ENCODE data around the gene ARID2. TPM values are rescaled to one million over a fixed set of nuclear protein-coding genes. Genes with fewer than 3 reads are reported as not detected.

The ARID2 gene
- total RNA-seq, 6 experiments from 2014 or later = 6.2 to 11.8 (median 9.1) TPM

GRCh38 chr12:45827974-45828373, 98.5 kb downstream of the ARID2 start:
- Histone ChIP-seq H3K4me3 (no peak overlapping the region), H3K4me1 (no peaks in the 10 kb centered on the region), H3K27me3 (no peaks in the 10 kb centered on the region), H3K9me3 (no peaks in the 10 kb centered on the region), H3K27ac (no peak overlapping the region), H3K36me3 (no peaks in the 10 kb centered on the region)
- ATAC-seq (no peak), DNase-seq (no peak)
- no peak for TF ChIP-seq CTCF (IDR thresholded peaks at IDR 0.05)
- TF ChIP-seq POLR2A (IDR thresholded peaks at IDR 0.05) = no peak
- intact Hi-C loops (cut with DNase I) = no loop called here
- WGBS (ENCODE audit: insufficient coverage, low coverage, low lambda C conversion rate, missing lambda C conversion rate) = 75% methylated on average over 3 of the region's 3 CpGs

DNA sequence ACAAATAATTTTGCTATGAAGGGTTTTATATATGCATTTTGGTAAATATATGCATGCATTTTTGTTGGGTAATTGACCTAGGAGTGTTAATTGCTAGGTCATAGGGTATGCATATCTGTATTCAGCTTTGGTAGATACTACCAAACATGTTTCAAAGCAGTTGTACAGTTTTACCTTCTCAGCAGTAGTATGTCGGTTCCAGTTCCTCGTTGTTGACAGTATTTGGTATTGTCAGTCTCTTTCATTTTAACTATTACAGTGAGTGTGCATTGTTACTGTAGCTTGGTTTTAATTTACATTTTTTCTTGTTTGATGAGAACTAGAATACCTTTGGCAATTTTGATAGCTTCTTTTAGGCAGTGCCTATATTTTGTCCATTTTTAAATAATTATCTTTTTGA, 98.9 kb downstream of the ARID2 start:
- 53% methylated on average over 2 of the region's 2 CpGs for WGBS (ENCODE audit: insufficient coverage, low coverage, low lambda C conversion rate, missing lambda C conversion rate)
- no peak for ATAC-seq
- H3K4me1 ChIP-seq = no peaks in the 10 kb centered on the region
- no peak overlapping the region for H3K27ac ChIP-seq
- no peak overlapping the region for H3K4me3 ChIP-seq
- H3K9me3 ChIP-seq = no peaks in the 10 kb centered on the region
- DNase-seq = no peak
- TF ChIP-seq CTCF (IDR thresholded peaks at IDR 0.05) = no peak
- no peak for TF ChIP-seq POLR2A (IDR thresholded peaks at IDR 0.05)
- intact Hi-C loops (cut with DNase I) = no loop called here
- no peaks in the 10 kb centered on the region for H3K27me3 ChIP-seq
- no peaks in the 10 kb centered on the region for H3K36me3 ChIP-seq

DNA sequence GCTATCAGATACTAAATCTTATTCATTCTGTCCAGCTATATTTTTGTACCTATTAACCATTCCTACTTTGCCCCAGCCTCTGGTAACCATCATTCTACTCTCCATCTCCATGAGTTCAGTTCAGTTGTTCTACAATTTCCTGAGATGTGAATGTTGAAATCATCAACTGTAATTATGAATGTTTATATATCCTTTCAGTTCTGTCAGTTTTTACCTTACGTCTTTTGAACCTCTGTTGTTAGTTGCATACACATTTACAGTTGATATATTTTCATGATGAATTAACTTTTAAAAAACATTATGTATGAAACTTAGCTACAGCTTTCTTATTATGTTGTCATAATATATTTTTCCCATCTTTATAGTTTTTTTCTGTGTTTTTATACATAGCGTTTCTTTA, 102.1 kb downstream of the ARID2 start:
- no peak overlapping the region for H3K27ac ChIP-seq
- DNase-seq = no peak
- no peaks in the 10 kb centered on the region for H3K27me3 ChIP-seq
- H3K9me3 ChIP-seq = no peaks in the 10 kb centered on the region
- no peaks in the 10 kb centered on the region for H3K36me3 ChIP-seq
- no peak for ATAC-seq
- H3K4me3 ChIP-seq = no peak overlapping the region
- H3K4me1 ChIP-seq = no peaks in the 10 kb centered on the region
- intact Hi-C loops (cut with DNase I) = no loop called here
- no peak for TF ChIP-seq POLR2A (IDR thresholded peaks at IDR 0.05)
- TF ChIP-seq CTCF (IDR thresholded peaks at IDR 0.05) = no peak
- 100% methylated on average over 2 of the region's 2 CpGs for WGBS (ENCODE audit: insufficient coverage, low coverage, low lambda C conversion rate, missing lambda C conversion rate)

DNA sequence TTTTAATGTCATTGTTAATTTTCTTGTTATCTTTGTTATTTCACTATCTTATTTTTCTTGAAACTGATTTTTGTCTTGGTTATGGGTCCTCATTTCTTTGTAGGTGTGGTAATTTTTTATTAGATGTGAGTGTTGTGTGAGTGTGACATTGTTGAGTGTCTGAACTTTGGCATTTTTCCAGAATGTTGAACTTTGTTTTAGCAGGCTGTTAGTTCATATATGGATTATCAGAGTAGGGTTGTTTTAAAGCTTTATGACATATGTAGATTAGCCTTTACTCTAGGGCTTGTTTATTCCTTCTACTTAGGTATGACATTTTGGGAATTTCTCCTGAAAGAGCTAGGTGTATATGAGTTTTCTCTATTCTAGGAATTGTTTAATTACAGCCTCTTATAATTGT, 103.9 kb downstream of the ARID2 start:
- DNase-seq = no peak
- H3K4me3 ChIP-seq = no peak overlapping the region
- no peak for ATAC-seq
- H3K27ac ChIP-seq = no peak overlapping the region
- TF ChIP-seq CTCF (IDR thresholded peaks at IDR 0.05) = no peak
- no peak for TF ChIP-seq POLR2A (IDR thresholded peaks at IDR 0.05)
- intact Hi-C loops (cut with DNase I) = no loop called here
- H3K9me3 ChIP-seq = no peaks in the 10 kb centered on the region
- H3K27me3 ChIP-seq = no peaks in the 10 kb centered on the region
- H3K36me3 ChIP-seq = peaks cover 0 to 12% (median 4%) of the 10 kb centered on the region in 4 donors
- no peaks in the 10 kb centered on the region for H3K4me1 ChIP-seq

- intact Hi-C loops (cut with DNase I) = no loop called here
- no peak for DNase-seq
- H3K4me1 ChIP-seq = no peaks in the 10 kb centered on the region
- H3K27me3 ChIP-seq = no peaks in the 10 kb centered on the region
- peaks cover 0 to 18% (median 8%) of the 10 kb centered on the region in 4 donors for H3K36me3 ChIP-seq
- no peak overlapping the region for H3K4me3 ChIP-seq
- H3K9me3 ChIP-seq = no peaks in the 10 kb centered on the region
- 92% methylated on average over 1 of the region's 1 CpG for WGBS (ENCODE audit: insufficient coverage, low coverage, low lambda C conversion rate, missing lambda C conversion rate)
- no peak for ATAC-seq
- H3K27ac ChIP-seq = no peak overlapping the region
- TF ChIP-seq CTCF (IDR thresholded peaks at IDR 0.05) (no peak), POLR2A (IDR thresholded peaks at IDR 0.05) (no peak)
Measured at GRCh38 chr12:45834809-45835208, 105.3 kb downstream of the ARID2 start.

Data from right lobe of liver (tissue), 6 donors.